Panc1 (cell line): ENCODE data around the gene IL19.

ENCODE experiments used
- CTCF ChIP-seq: fragments of 450-650 bp; IDR thresholded peaks from 2 replicates; pipeline ENCODE4 v1.5.1; 2017; ENCODE audit warnings: mild to moderate bottlenecking
- POLR2AphosphoS5 ChIP-seq: IDR thresholded peaks from 2 replicates; pipeline ENCODE4 v1.6.1; 2012; ENCODE audit warnings: mild to moderate bottlenecking, low read depth, low read length, moderate library complexity
- REST ChIP-seq, 2 experiments: IDR thresholded peaks; 2 replicates each; pipeline ENCODE4 v1.6.1; 2011 to 2012; ENCODE audit warnings: low read depth in 2 of 2, control low read depth in 1 of 2, low read length in 1 of 2, mild to moderate bottlenecking in 1 of 2, moderate library complexity in 1 of 2; ENCODE audit not compliant: insufficient read depth in 1 of 2
- TCF7L2 ChIP-seq: IDR thresholded peaks from 2 replicates; pipeline ENCODE4 v1.6.1; 2011; ENCODE audit warnings: mild to moderate bottlenecking, low read depth, low read length, inconsistent platforms

DNA sequence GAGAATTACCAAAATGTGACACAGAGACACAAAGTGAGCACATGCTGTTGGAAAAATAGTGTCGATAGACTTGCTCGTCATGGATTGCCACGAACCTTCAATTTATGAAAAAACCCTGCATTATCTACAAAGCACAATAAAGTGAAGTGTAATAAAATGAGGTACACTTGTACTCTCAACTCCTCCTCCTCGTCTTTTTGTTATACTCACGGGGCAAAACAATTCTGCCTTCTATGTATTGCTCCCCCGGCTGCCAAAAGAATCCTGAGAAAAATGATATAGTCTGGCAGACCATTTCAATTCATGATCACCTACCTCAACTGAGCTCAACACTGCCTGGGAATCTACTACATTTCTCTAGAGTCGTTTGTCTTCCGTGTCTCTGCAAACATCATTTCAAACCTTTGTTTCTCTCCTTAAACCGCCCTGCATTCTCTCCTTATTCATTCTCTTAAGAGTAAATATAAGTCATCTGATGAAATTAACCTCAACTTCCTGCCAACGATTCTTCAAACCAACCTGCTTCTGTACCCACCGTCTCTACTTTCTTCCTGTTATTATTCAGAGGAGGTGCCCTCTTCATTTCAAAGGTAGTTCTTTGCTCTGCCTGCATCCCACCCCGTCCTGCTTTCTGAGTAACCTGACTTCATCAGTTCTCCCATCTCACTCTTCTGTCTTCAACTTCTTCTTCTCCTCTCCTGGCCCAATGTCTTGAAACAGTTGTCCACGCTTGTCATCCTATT is 12.9 kb upstream of the IL19 start:
- TF ChIP-seq TCF7L2 = no peak
- TF ChIP-seq CTCF = no peak
- TF ChIP-seq POLR2AphosphoS5 = no peak
- TF ChIP-seq REST (IDR thresholded peaks at IDR 0.05; ENCODE audit: insufficient read depth in 1 of 2, low read depth in 2 of 2, low read length in 1 of 2) = no peak
